Cardiac muscle cell (in vitro differentiated cells and primary cell): ENCODE results near the gene NPLOC4. TPM values are rescaled to one million over a fixed set of nuclear protein-coding genes. Genes with fewer than 3 reads are reported as not detected.

Source experiments
- DNase-seq, 2 donors: peaks; one replicate each; pipeline versions ENCODE4 v3.0.0 to v3.0.0-alpha.2; 2010 to 2017; ENCODE audit warnings: low read depth in 1 of 2, low spot score in 1 of 2
- H3K27ac ChIP-seq: fragments of 200-600 bp; sonication (generic); 2 replicates; pipeline ENCODE4 v1.5.1; 2016
- H3K27me3 ChIP-seq: fragments of 200-600 bp; sonication (generic); 2 replicates; pipeline ENCODE4 v1.6.0; 2016; ENCODE audit warnings: control low read depth
- H3K36me3 ChIP-seq: fragments of 200-600 bp; sonication (generic); 2 replicates; pipeline ENCODE4 v1.5.1; 2016; ENCODE audit warnings: control low read depth
- H3K4me1 ChIP-seq: fragments of 200-600 bp; sonication (generic); 2 replicates; pipeline ENCODE4 v1.8.1; 2017; ENCODE audit warnings: low read depth, mild to moderate bottlenecking, mixed run types
- H3K4me3 ChIP-seq: fragments of 200-600 bp; sonication (generic); 2 replicates; pipeline ENCODE4 v1.5.1; 2016; ENCODE audit warnings: mild to moderate bottlenecking
- H3K9me3 ChIP-seq: fragments of 200-600 bp; sonication (generic); 2 replicates; pipeline ENCODE4 v1.5.1; 2017; ENCODE audit warnings: low read depth, mild to moderate bottlenecking, control low read depth
- CTCF ChIP-seq: IDR thresholded peaks from 2 replicates; pipeline ENCODE4 v1.5.1; 2012; ENCODE audit warnings: low read depth, mild to moderate bottlenecking, low read length
- polyA plus RNA-seq: library from polyadenylated mRNA; unstranded; fragments of >200 nt; fragmentation: Nextera tagmentation; extraction: Ambion mirVana; gene quantifications from 2 replicates; pipeline ENCODE4 v1.2.1, GENCODE V29; 2016
- total RNA-seq: library from RNA; depleted of rRNA; stranded (reverse); fragments of >200 nt; gene quantifications from 2 replicates; pipeline ENCODE4 v1.2.3, GENCODE V29; 2016

NPLOC4 gene
- total and polyA plus RNA-seq, 2 experiments from 2014 or later = 51.5 to 53.8 TPM

DNA sequence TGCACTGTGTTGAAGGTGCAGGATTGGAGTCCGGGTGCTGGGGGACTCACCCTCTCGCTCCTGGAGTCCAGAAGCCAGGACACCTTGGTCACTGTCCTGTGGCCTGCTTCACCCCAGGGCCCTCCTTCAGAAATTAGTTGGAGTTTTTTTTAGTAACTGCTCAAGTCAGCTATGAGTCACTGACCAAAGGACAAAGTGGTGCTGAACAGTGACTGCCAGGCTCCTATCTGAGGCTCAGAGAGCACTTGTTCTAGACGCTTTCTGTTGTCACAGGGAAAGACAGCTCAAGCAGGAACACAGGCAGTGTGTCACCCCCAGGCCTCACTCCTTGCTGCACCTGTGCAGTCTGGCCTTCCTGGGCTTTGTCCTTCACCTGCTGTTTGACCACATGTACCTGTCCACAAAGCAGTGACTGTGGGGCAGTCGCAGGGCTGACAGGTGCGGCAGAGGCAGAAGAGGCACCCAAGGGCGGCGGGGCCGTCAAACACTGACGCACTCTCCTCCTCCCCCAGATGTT, 80.7 kb downstream of the NPLOC4 start:
- peak overlapping the region; percentile 82 for H3K27ac ChIP-seq
- peaks cover 37% of the 10 kb centered on the region for H3K4me1 ChIP-seq
- H3K9me3 ChIP-seq = no peaks in the 10 kb centered on the region
- H3K4me3 ChIP-seq = no peak overlapping the region
- no peak for TF ChIP-seq CTCF
- no peaks in the 10 kb centered on the region for H3K27me3 ChIP-seq
- H3K36me3 ChIP-seq = peaks cover 22% of the 10 kb centered on the region
- peak in 1 of 2 donors; percentile 70 for DNase-seq

- DNase-seq = peak in 1 of 2 donors; percentile 95
- H3K4me1 ChIP-seq = peaks cover 37% of the 10 kb centered on the region
- TF ChIP-seq CTCF = no peak
- H3K27me3 ChIP-seq = no peaks in the 10 kb centered on the region
- no peaks in the 10 kb centered on the region for H3K9me3 ChIP-seq
- peak overlapping the region; percentile 92 for H3K4me3 ChIP-seq
- H3K36me3 ChIP-seq = peaks cover 10% of the 10 kb centered on the region
- H3K27ac ChIP-seq = peak overlapping the region; percentile 72
These were observed 83.2 kb downstream of the NPLOC4 start for GRCh38 chr17:81553616-81554181.

DNA sequence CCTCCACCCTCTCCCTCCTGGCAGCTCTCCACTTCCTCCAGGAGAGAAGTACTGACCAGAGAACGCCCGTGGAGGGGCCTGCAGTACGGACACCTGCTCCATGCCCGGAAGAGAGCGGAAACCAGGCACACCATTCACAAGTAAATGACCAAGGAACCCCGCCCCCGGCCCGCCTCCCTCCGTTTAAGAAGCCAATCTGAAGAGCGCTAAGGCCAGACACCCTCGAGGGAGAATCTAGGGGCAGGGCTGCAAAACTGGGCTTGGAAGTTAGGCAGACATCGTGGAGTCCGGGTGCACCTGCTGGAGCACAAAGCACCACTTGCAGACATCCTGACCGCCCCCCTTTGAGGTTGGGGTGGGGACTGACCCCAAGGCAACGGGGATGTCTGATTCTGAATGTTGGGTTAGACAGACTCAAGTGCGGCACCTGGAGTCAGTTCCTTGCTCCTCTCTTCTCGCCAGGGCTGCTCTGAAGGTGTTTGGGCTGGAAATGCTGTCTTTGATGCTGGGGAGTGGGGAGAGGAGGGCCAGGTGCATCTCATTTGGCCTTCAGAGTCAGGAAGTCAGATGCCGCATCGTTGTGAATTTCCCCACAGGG, 83.8 kb downstream of the NPLOC4 start:
- peaks cover 37% of the 10 kb centered on the region for H3K4me1 ChIP-seq
- no peak for TF ChIP-seq CTCF
- H3K9me3 ChIP-seq = no peaks in the 10 kb centered on the region
- H3K27me3 ChIP-seq = no peaks in the 10 kb centered on the region
- peak; percentile 82 to 89 for DNase-seq
- peak overlapping the region; percentile 92 for H3K4me3 ChIP-seq
- H3K27ac ChIP-seq = peak overlapping the region; percentile 72
- H3K36me3 ChIP-seq = peaks cover 4% of the 10 kb centered on the region

DNA sequence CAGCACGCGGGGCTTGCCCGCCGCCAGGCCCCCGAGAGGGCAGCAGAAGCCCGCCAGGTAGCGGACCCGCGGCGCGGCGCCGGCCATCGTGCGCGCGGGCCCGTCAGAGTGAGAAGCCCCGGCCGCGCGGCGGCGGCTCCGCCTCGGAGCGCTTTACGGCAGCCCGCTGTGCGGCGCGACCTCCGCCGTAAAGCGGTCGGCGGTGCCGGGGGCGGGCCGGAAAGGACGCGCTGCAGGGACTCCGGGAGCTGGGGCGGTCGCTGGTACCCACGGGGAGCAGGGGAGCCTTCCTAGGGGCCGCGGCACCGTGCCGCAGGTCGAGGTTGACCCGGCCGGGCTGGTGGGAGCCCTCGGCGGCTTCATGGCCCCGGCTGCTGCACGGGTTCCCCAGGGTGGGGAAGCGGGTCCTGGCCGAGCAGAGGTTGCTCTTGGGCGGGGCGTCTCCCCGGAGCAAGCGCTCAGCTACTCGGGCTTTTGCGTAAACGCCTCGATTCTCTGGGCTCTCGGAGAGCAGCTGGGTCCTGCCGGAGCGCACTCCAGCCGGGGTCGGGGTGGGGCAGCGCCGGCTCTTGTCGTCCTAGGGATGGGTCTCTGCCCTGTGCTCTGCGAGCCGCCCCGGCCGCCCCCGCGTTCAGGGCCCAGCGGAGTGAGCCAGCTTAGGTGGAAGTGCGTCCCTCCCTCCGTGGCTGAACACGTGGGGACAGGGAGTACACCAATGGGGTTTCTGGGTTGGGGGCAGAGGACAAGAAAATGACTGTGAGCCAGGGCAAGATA, 84.5 kb downstream of the NPLOC4 start, which contains the start of gene FAAP100:
Gene FAAP100, minus strand, starts transcription at position 110 of the 774 bp plus-strand sequence. Its CDS starts 23 bp downstream, at position 87.
- peak within 1 kb of the TSS; percentile 92 for H3K4me3 ChIP-seq
- no peaks in the 10 kb centered on the region for H3K9me3 ChIP-seq
- H3K27me3 ChIP-seq = no peaks in the 10 kb centered on the region
- H3K4me1 ChIP-seq = peaks cover 33% of the 10 kb centered on the region
- peaks cover 4% of the 10 kb centered on the region for H3K36me3 ChIP-seq
- peak within 1 kb of the TSS; percentile 72 for H3K27ac ChIP-seq
- TF ChIP-seq CTCF = no peak
- DNase-seq = peak; percentile 83 to 87

- H3K4me3 ChIP-seq = peak overlapping the region; percentile 92
- H3K27ac ChIP-seq = peak overlapping the region; percentile 51
- H3K9me3 ChIP-seq = no peaks in the 10 kb centered on the region
- TF ChIP-seq CTCF = no peak
- peaks cover 25% of the 10 kb centered on the region for H3K4me1 ChIP-seq
- DNase-seq = peak in 1 of 2 donors; percentile 43
- H3K36me3 ChIP-seq = peaks cover 4% of the 10 kb centered on the region
- H3K27me3 ChIP-seq = no peaks in the 10 kb centered on the region
These were observed 85.3 kb downstream of the NPLOC4 start for GRCh38 chr17:81551458-81552243.
